ENCODE data around the gene EI24. TPM values are rescaled to one million over a fixed set of nuclear protein-coding genes. Genes with fewer than 3 reads are reported as not detected.
"Not testable (repeated sequence)": the region's sequence is repeated elsewhere in the genome, so short reads cannot be mapped to it uniquely, and the experiment has no call there.

EI24 gene
- total RNA-seq, 2 experiments from 2014 or later: 36.3 to 36.6 TPM

- Mint-ChIP-seq H3K27ac (no peak overlapping the region), H3K4me1 (no peaks in the 10 kb centered on the region), H3K9me3 (ENCODE audit: low read depth) (peaks cover 28% of the 10 kb centered on the region), H3K4me3 (no peak overlapping the region), H3K36me3 (ENCODE audit: low read depth) (peaks cover 19% of the 10 kb centered on the region), H3K27me3 (peaks cover 3% of the 10 kb centered on the region)
- intact Hi-C loops (cut with DNase I, micrococcal nuclease): no loop called here
- no peak for DNase-seq
- POLR2A ChIA-PET: no interaction called here
- ATAC-seq: no peak
- CTCF ChIA-PET: interaction anchor here (1.0 to 1.3 kb wide), 2 partner anchors 14 to 54 kb away, joined by 3 read pairs; no protein-coding TSS in a partner anchor
Measured at GRCh38 chr11:125554038-125554437, 15.2 kb upstream of the EI24 start.

GRCh38 chr11:125559888-125560287, 9.4 kb upstream of the EI24 start:
- intact Hi-C loops (cut with DNase I, micrococcal nuclease): no loop called here
- Mint-ChIP-seq H3K4me3 (no peak overlapping the region), H3K27ac (no peak overlapping the region), H3K36me3 (ENCODE audit: low read depth) (peaks cover 4% of the 10 kb centered on the region), H3K4me1 (no peaks in the 10 kb centered on the region), H3K9me3 (ENCODE audit: low read depth) (peaks cover 9% of the 10 kb centered on the region), H3K27me3 (peaks cover 3% of the 10 kb centered on the region)
- DNase-seq (no peak), ATAC-seq (no peak)
- POLR2A ChIA-PET: no interaction called here
- CTCF ChIA-PET: interaction anchor here (1.6 kb wide), 1 partner anchor 8 kb away, joined by 5 read pairs; no protein-coding TSS in a partner anchor

DNA sequence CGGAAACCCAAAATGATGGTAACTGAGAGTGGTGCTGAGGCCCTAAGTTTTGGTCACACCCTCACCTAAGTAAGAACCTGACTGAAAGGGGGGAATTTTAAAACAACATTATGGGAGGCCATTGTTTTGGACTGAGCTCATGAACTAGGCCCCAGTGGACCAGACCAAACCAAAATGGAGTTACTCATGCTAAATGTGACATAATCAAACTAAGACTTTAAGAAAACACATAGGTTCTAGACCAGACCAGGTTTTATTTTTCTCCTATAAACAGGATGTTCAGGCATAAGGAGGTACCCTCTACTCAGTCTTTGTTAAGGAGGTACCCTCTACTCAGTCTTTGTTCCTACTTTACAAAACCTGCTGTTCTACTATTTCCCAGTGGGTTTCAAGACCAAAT, 7.4 kb upstream of the EI24 start:
- ATAC-seq: no peak

DNA sequence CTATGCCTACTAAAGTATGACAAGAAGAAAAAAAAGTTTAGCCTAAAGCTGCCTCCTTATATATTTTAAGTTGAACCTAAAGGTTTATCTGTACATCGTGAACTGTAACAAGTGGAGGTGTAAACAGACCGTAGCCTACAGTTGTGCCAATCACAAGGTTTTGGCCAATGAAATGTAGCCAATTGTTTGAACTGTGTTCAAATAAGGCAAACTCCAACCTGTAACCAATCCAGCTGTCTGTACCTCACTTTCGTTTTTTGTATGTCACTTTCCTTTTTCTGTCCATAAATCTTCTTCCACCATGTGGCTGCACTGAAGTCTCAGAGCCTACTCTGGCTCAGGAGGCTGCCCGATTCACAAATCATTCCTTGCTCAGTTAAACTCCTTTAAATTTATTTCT, 6.8 kb upstream of the EI24 start:
- no peaks in the 10 kb centered on the region for H3K27me3 Mint-ChIP-seq
- no peak overlapping the region for H3K27ac Mint-ChIP-seq
- intact Hi-C loops (cut with DNase I, micrococcal nuclease): loop anchor here in 1 of 2 experiments (2.0 kb wide), 1 partner anchor 42 kb away; no protein-coding TSS in a partner anchor
- H3K4me1 Mint-ChIP-seq: no peaks in the 10 kb centered on the region
- no peaks in the 10 kb centered on the region for H3K9me3 Mint-ChIP-seq (ENCODE audit: low read depth)
- H3K36me3 Mint-ChIP-seq (ENCODE audit: low read depth): no peaks in the 10 kb centered on the region
- no peak for ATAC-seq
- ChIA-PET POLR2A (no interaction called here), CTCF (interaction anchor here (0.9 to 1.2 kb wide), 2 partner anchors 9 to 109 kb away, joined by 3 read pairs; no protein-coding TSS in a partner anchor)
- DNase-seq: no peak
- no peak overlapping the region for H3K4me3 Mint-ChIP-seq

More for the DNA sequence above, 7.4 kb upstream of the EI24 start:
- DNase-seq: no peak
- Mint-ChIP-seq H3K27me3 (no peaks in the 10 kb centered on the region), H3K36me3 (ENCODE audit: low read depth) (no peaks in the 10 kb centered on the region), H3K4me3 (no peak overlapping the region), H3K9me3 (ENCODE audit: low read depth) (no peaks in the 10 kb centered on the region), H3K27ac (no peak overlapping the region), H3K4me1 (no peaks in the 10 kb centered on the region)
- ChIA-PET POLR2A (no interaction called here), CTCF (interaction anchor here (1.2 kb wide), 1 partner anchor 109 kb away, joined by 3 read pairs; no protein-coding TSS in a partner anchor)
- intact Hi-C loops (cut with DNase I, micrococcal nuclease): loop anchor here in 1 of 2 experiments (2.0 kb wide), 1 partner anchor 41 kb away; no protein-coding TSS in a partner anchor

- intact Hi-C loops (cut with DNase I, micrococcal nuclease): no loop called here
- Mint-ChIP-seq H3K4me3 (no peak overlapping the region), H3K27me3 (no peaks in the 10 kb centered on the region), H3K4me1 (no peaks in the 10 kb centered on the region), H3K36me3 (ENCODE audit: low read depth) (no peaks in the 10 kb centered on the region), H3K27ac (no peak overlapping the region), H3K9me3 (ENCODE audit: low read depth) (no peaks in the 10 kb centered on the region)
- no peak for DNase-seq
- ChIA-PET POLR2A (no interaction called here), CTCF (no interaction called here)
- ATAC-seq: no peak
Measured at GRCh38 chr11:125564357-125564756, 4.9 kb upstream of the EI24 start.

DNA sequence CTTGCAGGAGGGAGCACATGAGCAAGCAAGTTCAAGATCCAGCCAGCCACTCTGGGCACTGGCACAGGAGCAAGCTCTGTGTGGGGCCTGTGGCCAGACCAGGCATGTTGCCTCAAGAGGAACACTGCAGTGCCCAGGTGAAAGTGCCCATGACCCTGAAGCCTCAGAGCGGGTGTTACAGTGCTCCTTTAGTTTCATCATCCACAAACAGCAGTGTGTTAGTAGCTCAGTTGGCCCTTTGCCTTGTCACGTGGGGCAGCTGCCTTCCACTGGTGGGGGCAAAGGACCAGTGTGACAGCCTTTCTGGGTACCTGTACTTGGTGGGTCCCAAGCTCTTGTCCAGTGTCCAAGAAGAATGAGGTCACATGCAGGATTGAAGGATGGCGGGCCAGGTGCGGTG, 3.0 kb upstream of the EI24 start:
- Mint-ChIP-seq H3K4me1 (peaks cover 13% of the 10 kb centered on the region), H3K27ac (no peak overlapping the region), H3K4me3 (no peak overlapping the region), H3K9me3 (ENCODE audit: low read depth) (no peaks in the 10 kb centered on the region), H3K36me3 (ENCODE audit: low read depth) (peaks cover 4% of the 10 kb centered on the region), H3K27me3 (no peaks in the 10 kb centered on the region)
- CTCF ChIA-PET: interaction anchor here (1.3 kb wide), 1 partner anchor 113 kb away, joined by 3 read pairs; no protein-coding TSS in a partner anchor
- POLR2A ChIA-PET: no interaction called here
- intact Hi-C loops (cut with DNase I, micrococcal nuclease): loop anchor here in 1 of 2 experiments (5.0 kb wide), 1 partner anchor 454 kb away; the partner anchor contains the start of gene TMEM218
- ATAC-seq (no peak), DNase-seq (no peak)

DNA sequence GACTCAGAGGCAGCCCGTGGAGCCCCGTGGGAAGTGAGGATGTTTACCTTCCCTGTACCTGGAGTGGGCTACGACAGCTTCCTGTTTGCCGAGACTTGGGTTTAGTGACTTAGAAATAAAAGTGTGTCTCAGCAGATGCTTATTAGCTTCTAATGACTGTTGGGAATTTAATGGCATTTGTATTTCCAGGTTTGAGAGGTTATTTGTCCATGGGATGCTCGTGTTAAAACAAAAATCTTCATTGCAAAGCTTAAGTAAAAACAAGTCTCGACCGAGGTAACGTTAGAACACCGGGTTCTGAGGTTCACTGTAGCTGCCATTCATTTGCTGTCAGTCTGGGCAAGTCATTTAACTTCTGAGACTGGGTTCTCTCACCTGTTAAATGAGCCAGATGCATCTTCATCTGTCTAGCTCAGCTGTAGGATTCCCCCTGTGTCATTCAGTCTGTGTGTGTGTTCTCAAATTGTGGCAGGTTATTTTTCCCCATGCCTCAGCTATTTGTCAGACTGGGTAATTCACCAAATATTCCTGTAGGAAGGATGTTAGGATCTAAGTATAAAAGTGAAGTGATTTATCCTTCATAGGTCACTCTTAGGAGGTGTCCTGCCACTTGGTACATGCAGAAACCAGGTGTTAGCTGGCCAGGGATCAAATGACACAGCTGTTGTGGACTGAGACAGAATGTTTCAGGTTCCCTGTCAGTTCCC, 791 bp downstream of the EI24 start:
- Mint-ChIP-seq H3K4me3 (peak overlapping the region; percentile 92), H3K9me3 (ENCODE audit: low read depth) (no peaks in the 10 kb centered on the region), H3K27me3 (no peaks in the 10 kb centered on the region), H3K36me3 (ENCODE audit: low read depth) (peaks cover 22% of the 10 kb centered on the region), H3K27ac (peak overlapping the region; percentile 91), H3K4me1 (peaks cover 27% of the 10 kb centered on the region)
- ChIA-PET POLR2A (interaction anchor here (0.8 to 1.7 kb wide), 5 partner anchors 16 to 317 kb away, joined by 4 to 12 read pairs (median 5); partner anchors contain the start of genes HYLS1 and STT3A), CTCF (interaction anchor here (0.6 to 3.7 kb wide), 10 partner anchors 12 to 694 kb away, joined by 3 to 19 read pairs (median 3); partner anchors contain the start of genes CHEK1 and STT3A)
- ATAC-seq (peak; percentile 62), DNase-seq (peak; percentile 40)
- intact Hi-C loops (cut with DNase I, micrococcal nuclease): loop anchor here (1.0 to 5.0 kb wide), 10 partner anchors 22 to 713 kb away; partner anchors contain the start of genes STT3A (in 2 of the 2), CHEK1 (in 1 of the 2), HYLS1 (in 1 of the 2) and SRPRA (in 1 of the 2)

- DNase-seq: no peak
- no peaks in the 10 kb centered on the region for H3K27me3 Mint-ChIP-seq
- ChIA-PET CTCF (interaction anchor here (1.4 to 3.7 kb wide), 2 partner anchors 15 to 21 kb away, joined by 3 to 19 read pairs; partner anchors contain the start of gene STT3A), POLR2A (interaction anchor here (0.7 kb wide), 1 partner anchor 67 kb away, joined by 3 read pairs; no protein-coding TSS in a partner anchor)
- H3K27ac Mint-ChIP-seq: peak overlapping the region; percentile 44
- intact Hi-C loops (cut with DNase I, micrococcal nuclease): loop anchor here in 1 of 2 experiments (1.0 kb wide), 1 partner anchor 712 kb away; the partner anchor contains the start of gene TIRAP
- peak overlapping the region; percentile 92 for H3K4me3 Mint-ChIP-seq
- peaks cover 27% of the 10 kb centered on the region for H3K4me1 Mint-ChIP-seq
- ATAC-seq: no peak
- no peaks in the 10 kb centered on the region for H3K9me3 Mint-ChIP-seq (ENCODE audit: low read depth)
- H3K36me3 Mint-ChIP-seq (ENCODE audit: low read depth): peaks cover 29% of the 10 kb centered on the region
Measured at GRCh38 chr11:125570952-125571351, 1.7 kb downstream of the EI24 start.

GRCh38 chr11:125572916-125573315, 3.6 kb downstream of the EI24 start:
- POLR2A ChIA-PET: no interaction called here

DNA sequence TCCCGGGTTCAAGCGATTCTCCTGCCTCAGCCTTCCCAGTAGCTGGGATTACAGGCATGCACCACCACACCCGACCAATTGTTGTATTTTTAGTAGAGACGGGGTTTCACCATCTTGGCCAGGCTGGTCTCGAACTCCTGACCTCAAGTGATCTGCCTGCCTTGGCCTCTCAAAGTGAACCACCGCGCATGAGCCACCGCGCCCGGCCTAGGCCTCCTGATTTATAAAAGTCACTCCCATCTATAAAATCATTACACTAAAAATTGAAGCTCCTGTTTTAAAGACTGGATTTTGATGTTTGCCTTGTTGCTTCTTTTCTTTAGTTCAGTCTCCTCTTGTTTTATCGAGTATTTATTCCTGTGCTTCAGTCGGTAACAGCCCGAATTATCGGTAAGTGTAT, 7.9 kb downstream of the EI24 start:
- H3K27me3 Mint-ChIP-seq; H3K9me3 Mint-ChIP-seq (ENCODE audit: low read depth); DNase-seq; H3K27ac Mint-ChIP-seq; H3K4me1 Mint-ChIP-seq; CTCF ChIA-PET; ATAC-seq; H3K4me3 Mint-ChIP-seq; POLR2A ChIA-PET; intact Hi-C loops (cut with DNase I, micrococcal nuclease): not testable (repeated sequence)
- H3K36me3 Mint-ChIP-seq (ENCODE audit: low read depth): peaks cover 55% of the 10 kb centered on the region

More at GRCh38 chr11:125572916-125573315, 3.6 kb downstream of the EI24 start:
- Mint-ChIP-seq H3K27ac (no peak overlapping the region), H3K4me3 (no peak overlapping the region), H3K9me3 (ENCODE audit: low read depth) (no peaks in the 10 kb centered on the region), H3K27me3 (no peaks in the 10 kb centered on the region), H3K36me3 (ENCODE audit: low read depth) (peaks cover 43% of the 10 kb centered on the region), H3K4me1 (peaks cover 27% of the 10 kb centered on the region)
- DNase-seq (no peak), ATAC-seq (no peak)
- CTCF ChIA-PET: interaction anchor here (3.7 kb wide), 1 partner anchor 19 kb away, joined by 19 read pairs; the partner anchor contains the start of gene STT3A
- intact Hi-C loops (cut with DNase I, micrococcal nuclease): no loop called here

GRCh38 chr11:125578783-125579182, 9.5 kb downstream of the EI24 start:
- ATAC-seq (no peak), DNase-seq (no peak)
- Mint-ChIP-seq H3K4me3 (no peak overlapping the region), H3K27me3 (no peaks in the 10 kb centered on the region), H3K4me1 (peaks cover 4% of the 10 kb centered on the region), H3K27ac (no peak overlapping the region), H3K36me3 (ENCODE audit: low read depth) (peaks cover 57% of the 10 kb centered on the region), H3K9me3 (ENCODE audit: low read depth) (no peaks in the 10 kb centered on the region)
- ChIA-PET POLR2A (no interaction called here), CTCF (no interaction called here)
- intact Hi-C loops (cut with DNase I, micrococcal nuclease): no loop called here
